Left ventricle myocardium inferior (tissue), 1 donor: ENCODE results near the gene FHIT. TPM values are rescaled to one million over a fixed set of nuclear protein-coding genes. Genes with fewer than 3 reads are reported as not detected.

Experiments
- DNase-seq: peaks from one replicate; pipeline ENCODE4 v3.0.0-alpha.2; 2020
- H3K27ac ChIP-seq: fragments of 200-600 bp; replicated peaks from 2 replicates; pipeline ENCODE4 v1.8.0; 2021
- H3K27me3 ChIP-seq: fragments of 200-600 bp; 2 replicates; pipeline ENCODE4 v1.8.0; 2021; ENCODE audit warnings: low read depth
- H3K36me3 ChIP-seq: fragments of 200-600 bp; 2 replicates; pipeline ENCODE4 v1.8.0; 2021
- H3K4me1 ChIP-seq: fragments of 200-600 bp; 2 replicates; pipeline ENCODE4 v1.8.0; 2021
- H3K4me3 ChIP-seq: fragments of 200-600 bp; 2 replicates; pipeline ENCODE4 v1.8.0; 2021; ENCODE audit warnings: mild to moderate bottlenecking, moderate library complexity
- H3K9me3 ChIP-seq: fragments of 200-600 bp; replicated peaks from 2 replicates; pipeline ENCODE4 v1.8.0; 2021
- CTCF ChIP-seq: fragments of 200-600 bp; IDR thresholded peaks from 2 replicates; pipeline ENCODE4 v1.8.0; 2021; ENCODE audit warnings: antibody characterized with exemption, mild to moderate bottlenecking, borderline replicate concordance
- intact Hi-C: fragments of 100-400 bp; cut with micrococcal nuclease; formaldehyde crosslinking; loops from one replicate; pipeline ENCODE4 v1.11.0; 2022
- total RNA-seq: library from RNA; stranded (reverse); fragmentation: NEBNext Ultra II Directional; extraction: Animal tissue kit (Norgen Biotek cat#: 25700); gene quantifications from one replicate; pipeline ENCODE4 v1.2.1, GENCODE V29; 2021
- donor health status: DM: no; HTN: yes; CAD: no; lungs with severe emphysema.

Gene FHIT
- total RNA-seq, 1 donor from 2014 or later, result 16.0 TPM

- no peak for TF ChIP-seq CTCF
- Histone ChIP-seq H3K27ac (no peak overlapping the region), H3K36me3 (no peaks in the 10 kb centered on the region), H3K27me3 (no peaks in the 10 kb centered on the region), H3K4me1 (peaks cover 3% of the 10 kb centered on the region), H3K4me3 (no peak overlapping the region), H3K9me3 (peaks cover 11% of the 10 kb centered on the region)
- DNase-seq, result no peak
- intact Hi-C loops, result no loop called here
Observed at GRCh38 chr3:60198179-60198720, 1053.0 kb downstream of the FHIT start.

DNA sequence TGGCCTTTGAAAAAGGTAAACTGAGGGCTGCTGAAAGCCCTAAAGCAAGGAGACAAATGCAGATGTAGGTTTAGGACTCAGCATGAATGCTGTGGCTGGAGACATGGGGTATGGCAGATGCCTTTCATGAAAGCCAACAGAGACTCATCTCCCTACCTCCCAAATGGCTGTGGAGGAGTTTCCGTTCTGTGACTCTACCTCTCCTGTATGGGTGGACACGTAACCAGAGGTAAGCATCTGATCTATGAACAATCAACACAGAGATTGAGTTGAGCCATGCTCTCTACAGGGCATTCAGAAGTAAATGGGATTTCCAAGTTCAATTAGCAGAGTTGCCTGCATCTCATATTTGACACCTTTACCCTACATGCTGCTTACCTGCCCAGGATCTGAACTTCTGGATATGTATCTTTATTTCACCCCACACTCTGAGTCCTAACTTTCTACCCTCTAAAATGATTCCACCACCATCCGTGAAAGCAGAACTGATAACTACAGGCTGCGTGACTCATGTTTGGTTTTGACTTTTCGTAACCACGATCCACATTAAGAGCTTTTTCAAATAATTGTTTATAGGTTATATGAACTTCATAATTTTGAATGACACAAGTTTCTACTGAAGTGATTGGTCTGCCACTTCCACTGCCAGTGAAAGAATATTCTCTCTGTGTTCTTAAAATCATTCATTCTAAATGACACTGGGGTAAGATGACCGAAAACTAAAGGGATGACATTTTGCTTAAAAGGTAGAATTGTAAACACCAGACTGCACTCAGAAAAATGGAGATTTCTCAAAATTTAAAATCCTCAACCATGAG is 1058.7 kb downstream of the FHIT start:
- Histone ChIP-seq H3K27me3 (no peaks in the 10 kb centered on the region), H3K4me1 (peaks cover 5% of the 10 kb centered on the region), H3K9me3 (peaks cover 11% of the 10 kb centered on the region), H3K36me3 (no peaks in the 10 kb centered on the region), H3K27ac (no peak overlapping the region), H3K4me3 (no peak overlapping the region)
- TF ChIP-seq CTCF, result no peak
- no peak for DNase-seq
- intact Hi-C loops, result no loop called here

DNA sequence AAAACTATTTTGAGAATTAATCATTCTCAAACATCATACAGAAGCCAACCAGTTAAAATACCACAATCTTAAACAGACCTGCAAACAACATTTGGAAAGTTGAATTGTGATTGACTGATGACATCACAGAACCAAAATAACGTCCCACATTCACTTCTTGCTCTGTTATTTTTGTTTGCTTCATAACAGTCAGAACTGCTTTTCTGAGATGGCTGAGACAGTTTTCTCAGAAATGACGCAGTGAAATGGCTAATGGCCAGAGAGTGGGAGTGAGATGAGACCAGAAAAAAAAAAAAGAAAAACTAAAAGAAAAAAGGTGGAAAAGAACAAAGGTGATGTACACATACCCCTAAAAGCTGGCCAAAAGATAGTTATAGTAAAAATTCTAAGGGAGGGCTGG is 1061.2 kb downstream of the FHIT start:
- no peak overlapping the region for H3K4me3 ChIP-seq
- H3K4me1 ChIP-seq, result peaks cover 10% of the 10 kb centered on the region
- DNase-seq, result no peak
- no peak for TF ChIP-seq CTCF
- H3K27me3 ChIP-seq, result no peaks in the 10 kb centered on the region
- intact Hi-C loops, result no loop called here
- H3K9me3 ChIP-seq, result peaks cover 11% of the 10 kb centered on the region
- H3K27ac ChIP-seq, result no peak overlapping the region
- no peaks in the 10 kb centered on the region for H3K36me3 ChIP-seq

DNA sequence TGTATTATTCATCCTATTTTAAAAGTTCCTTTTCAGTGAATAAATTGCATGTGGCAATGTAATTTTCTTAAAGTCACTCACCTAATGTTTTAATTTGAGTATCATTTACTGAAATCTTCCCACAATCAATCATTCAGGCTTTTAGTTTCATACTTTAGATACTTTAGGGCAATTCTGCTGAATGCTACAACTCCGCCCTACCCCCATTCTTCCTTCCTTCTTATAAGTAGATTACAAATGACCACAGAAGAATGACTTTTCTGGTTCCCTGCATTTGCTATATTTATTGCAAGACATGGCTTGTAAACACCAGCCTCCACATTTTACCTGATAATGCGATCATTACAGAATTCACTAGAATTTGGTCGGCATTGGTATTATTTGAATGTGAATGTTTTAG is 1061.9 kb downstream of the FHIT start:
- Histone ChIP-seq H3K4me1 (peaks cover 10% of the 10 kb centered on the region), H3K4me3 (no peak overlapping the region), H3K9me3 (peaks cover 4% of the 10 kb centered on the region), H3K27me3 (no peaks in the 10 kb centered on the region), H3K36me3 (no peaks in the 10 kb centered on the region), H3K27ac (no peak overlapping the region)
- no peak for TF ChIP-seq CTCF
- no peak for DNase-seq
- intact Hi-C loops, result no loop called here

DNA sequence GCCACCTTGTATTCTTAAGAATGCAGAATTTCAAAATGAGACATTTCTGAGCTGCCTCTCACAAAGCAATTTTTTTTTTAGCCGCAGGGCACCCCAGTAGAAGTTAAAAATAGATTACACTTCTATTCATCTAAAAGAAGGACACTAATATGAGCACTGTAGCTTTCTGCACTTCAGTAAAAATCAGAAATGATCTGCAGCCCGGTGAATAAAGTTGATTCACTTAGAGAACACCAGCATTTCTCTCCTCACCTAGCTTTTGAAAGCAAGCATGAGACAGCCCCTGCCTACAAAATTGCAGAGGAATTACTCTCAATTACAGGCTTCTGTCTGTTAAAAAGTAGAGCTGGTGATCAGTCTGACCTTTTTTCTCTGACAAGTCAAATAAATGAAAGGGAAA is 1062.4 kb downstream of the FHIT start:
- no peaks in the 10 kb centered on the region for H3K9me3 ChIP-seq
- intact Hi-C loops, result no loop called here
- H3K27ac ChIP-seq, result no peak overlapping the region
- no peak overlapping the region for H3K4me3 ChIP-seq
- H3K36me3 ChIP-seq, result no peaks in the 10 kb centered on the region
- no peak for DNase-seq
- no peak for TF ChIP-seq CTCF
- peaks cover 10% of the 10 kb centered on the region for H3K4me1 ChIP-seq
- H3K27me3 ChIP-seq, result no peaks in the 10 kb centered on the region
